ENCODE results near the gene OR14C36. TPM values are rescaled to one million over a fixed set of nuclear protein-coding genes. Genes with fewer than 3 reads are reported as not detected.

OR14C36 gene
- total RNA-seq, 1 donor: not detected

DNA sequence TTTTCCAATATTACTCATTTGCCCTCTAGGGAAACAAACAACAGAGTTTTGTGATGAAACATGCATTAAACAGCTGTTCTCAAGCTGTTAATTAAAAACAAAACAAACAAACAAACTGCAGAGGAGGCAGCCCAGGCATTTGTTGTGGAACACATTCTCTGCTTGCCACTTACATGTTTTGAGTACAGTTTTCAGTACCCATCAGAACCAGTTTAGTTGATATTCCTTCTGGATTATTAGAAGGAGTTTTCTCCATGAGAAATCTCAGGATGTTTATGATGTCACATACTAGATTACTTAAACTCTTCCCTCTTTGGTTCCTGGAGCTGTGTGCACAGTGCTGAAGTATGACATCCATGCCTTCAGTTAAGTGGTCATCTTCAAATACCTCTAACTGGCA lies 26.9 kb downstream of the OR14C36 start, which contains the start of gene OR2T6:
Gene OR2T6, plus strand, starts transcription at position 301 of the 400 bp plus-strand sequence. CDS start 11,863 bp downstream, outside the sequence.
- Histone ChIP-seq H4K20me1 (ENCODE audit: insufficient read depth, low read length) (no peaks in the 10 kb centered on the region), H3K9me3 (ENCODE audit: low read depth, low read length) (no peaks in the 10 kb centered on the region), H3K79me2 (ENCODE audit: insufficient read depth, low read length) (no peaks in the 10 kb centered on the region), H3K27me3 (ENCODE audit: insufficient read depth, low read length) (no peaks in the 10 kb centered on the region), H3K4me1 (ENCODE audit: insufficient read depth, low read length) (no peaks in the 10 kb centered on the region), H3K4me2 (ENCODE audit: insufficient read depth, low read length) (no peak within 1 kb of the TSS), H3K4me3 (ENCODE audit: insufficient read depth, low read length) (no peak within 1 kb of the TSS), H3K36me3 (ENCODE audit: insufficient read depth, low read length) (no peaks in the 10 kb centered on the region), H3K27ac (ENCODE audit: low read depth, low read length) (no peak within 1 kb of the TSS), H2AFZ (ENCODE audit: low read length) (no peak within 1 kb of the TSS)
- TF ChIP-seq CTCF (IDR thresholded peaks at IDR 0.05; ENCODE audit: extremely low read depth, low read depth, low read length): no peak
- DNase-seq (ENCODE audit: insufficient read length, low spot score, missing footprints): no peak

- Histone ChIP-seq H3K4me1 (ENCODE audit: insufficient read depth, low read length) (no peaks in the 10 kb centered on the region), H3K36me3 (ENCODE audit: insufficient read depth, low read length) (no peaks in the 10 kb centered on the region), H2AFZ (ENCODE audit: low read length) (no peak overlapping the region), H3K9me3 (ENCODE audit: low read depth, low read length) (no peaks in the 10 kb centered on the region), H3K4me2 (ENCODE audit: insufficient read depth, low read length) (no peak overlapping the region), H3K27me3 (ENCODE audit: insufficient read depth, low read length) (no peaks in the 10 kb centered on the region), H3K27ac (ENCODE audit: low read depth, low read length) (no peak overlapping the region), H4K20me1 (ENCODE audit: insufficient read depth, low read length) (no peaks in the 10 kb centered on the region), H3K4me3 (ENCODE audit: insufficient read depth, low read length) (no peak overlapping the region), H3K79me2 (ENCODE audit: insufficient read depth, low read length) (no peaks in the 10 kb centered on the region)
- TF ChIP-seq CTCF (IDR thresholded peaks at IDR 0.05; ENCODE audit: extremely low read depth, low read depth, low read length): no peak
- no peak for DNase-seq (ENCODE audit: insufficient read length, low spot score, missing footprints)
Observed at GRCh38 chr1:248376916-248377315, 28.3 kb downstream of the OR14C36 start.

GRCh38 chr1:248380854-248381253 lies 32.3 kb downstream of the OR14C36 start:
- Histone ChIP-seq H3K4me1 (ENCODE audit: insufficient read depth, low read length) (no peaks in the 10 kb centered on the region), H3K9me3 (ENCODE audit: low read depth, low read length) (no peaks in the 10 kb centered on the region), H3K4me3 (ENCODE audit: insufficient read depth, low read length) (no peak overlapping the region), H3K36me3 (ENCODE audit: insufficient read depth, low read length) (no peaks in the 10 kb centered on the region), H4K20me1 (ENCODE audit: insufficient read depth, low read length) (no peaks in the 10 kb centered on the region), H3K27me3 (ENCODE audit: insufficient read depth, low read length) (no peaks in the 10 kb centered on the region), H3K4me2 (ENCODE audit: insufficient read depth, low read length) (no peak overlapping the region), H2AFZ (ENCODE audit: low read length) (no peak overlapping the region), H3K79me2 (ENCODE audit: insufficient read depth, low read length) (no peaks in the 10 kb centered on the region), H3K27ac (ENCODE audit: low read depth, low read length) (no peak overlapping the region)
- no peak for DNase-seq (ENCODE audit: insufficient read length, low spot score, missing footprints)
- no peak for TF ChIP-seq CTCF (IDR thresholded peaks at IDR 0.05; ENCODE audit: extremely low read depth, low read depth, low read length)

DNA sequence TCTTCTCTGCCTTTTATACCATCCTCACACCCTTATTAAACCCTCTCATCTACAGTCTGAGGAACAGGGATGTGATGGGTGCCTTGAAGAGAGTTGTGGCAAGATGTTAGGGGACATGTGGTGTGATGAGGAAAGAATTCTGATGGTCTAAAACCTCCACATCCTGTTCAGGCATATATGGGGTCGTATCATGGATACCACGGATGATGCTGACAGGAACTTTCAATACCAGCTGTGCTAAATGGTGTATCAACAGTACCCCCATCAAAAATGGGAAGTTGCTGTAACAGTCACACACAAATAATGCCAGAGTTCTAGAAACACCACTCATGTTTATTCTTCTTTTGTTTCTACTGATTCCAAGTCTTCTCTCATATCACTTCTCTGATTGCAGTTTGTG lies 39.9 kb downstream of the OR14C36 start:
- H3K9me3 ChIP-seq (ENCODE audit: low read depth, low read length): no peaks in the 10 kb centered on the region
- no peak overlapping the region for H3K27ac ChIP-seq (ENCODE audit: low read depth, low read length)
- TF ChIP-seq CTCF (IDR thresholded peaks at IDR 0.05; ENCODE audit: extremely low read depth, low read depth, low read length): no peak
- H3K4me1 ChIP-seq (ENCODE audit: insufficient read depth, low read length): no peaks in the 10 kb centered on the region
- H4K20me1 ChIP-seq (ENCODE audit: insufficient read depth, low read length): no peaks in the 10 kb centered on the region
- H3K79me2 ChIP-seq (ENCODE audit: insufficient read depth, low read length): no peaks in the 10 kb centered on the region
- H2AFZ ChIP-seq (ENCODE audit: low read length): no peak overlapping the region
- H3K36me3 ChIP-seq (ENCODE audit: insufficient read depth, low read length): no peaks in the 10 kb centered on the region
- DNase-seq (ENCODE audit: insufficient read length, low spot score, missing footprints): no peak
- no peak overlapping the region for H3K4me3 ChIP-seq (ENCODE audit: insufficient read depth, low read length)
- H3K4me2 ChIP-seq (ENCODE audit: insufficient read depth, low read length): no peak overlapping the region
- H3K27me3 ChIP-seq (ENCODE audit: insufficient read depth, low read length): no peaks in the 10 kb centered on the region

Measured in osteoblast (primary cell).